ENCODE data around the gene FDX1.

DNA sequence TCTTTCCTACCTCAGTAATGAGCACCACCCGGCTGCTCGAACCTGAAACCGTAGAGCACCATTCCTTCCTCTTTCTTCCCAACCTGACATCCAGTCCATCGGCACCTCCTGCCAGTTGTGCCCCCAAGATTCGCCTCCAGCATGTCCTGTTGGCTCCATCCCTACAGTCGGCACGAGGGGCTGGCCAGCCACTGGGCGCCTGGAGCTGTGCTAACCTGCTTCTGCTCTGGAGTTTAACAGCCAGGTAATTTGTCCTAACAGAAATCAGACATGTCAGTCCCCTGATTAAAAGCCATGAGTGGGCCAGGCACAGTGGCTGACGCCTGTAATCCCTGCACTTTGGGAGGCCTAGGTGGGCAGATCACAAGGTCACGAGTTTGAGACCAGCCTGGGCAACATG is 16.8 kb downstream of the FDX1 start:
- TF ChIP-seq POLR2AphosphoS5 (IDR thresholded peaks at IDR 0.05; ENCODE audit: low read depth, low read length) (no peak), POLR2A (IDR thresholded peaks at IDR 0.05; ENCODE audit: low read depth, low read length) (no peak)

All from GM12892 (cell line).